ENCODE measurements around the gene SLCO1B1.
"Not testable (repeated sequence)": the region's sequence is repeated elsewhere in the genome, so short reads cannot be mapped to it uniquely, and the experiment has no call there.

Gene SLCO1B1

DNA sequence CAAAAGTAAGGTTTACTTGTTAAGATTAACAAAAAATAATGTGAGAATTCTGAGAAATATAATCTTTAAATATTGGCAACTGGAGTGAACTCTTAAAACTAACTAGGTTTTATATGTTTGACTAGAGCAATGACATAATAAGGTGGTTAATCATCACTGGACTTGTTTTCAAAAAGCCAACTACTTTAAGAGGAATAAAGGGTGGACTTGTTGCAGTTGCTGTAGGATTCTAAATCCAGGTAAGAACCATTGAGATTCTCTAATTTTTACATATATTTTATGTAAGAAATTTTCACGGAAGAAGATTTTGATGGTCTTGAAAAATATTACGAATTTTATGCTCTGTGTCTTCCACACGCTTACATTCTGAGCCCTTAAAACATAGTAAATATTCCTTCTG, at the start of gene SLCO1B1:
Gene SLCO1B1 (plus strand): TSS at position 197 of the 400 bp plus-strand sequence. CDS start 10,381 bp downstream, outside the sequence.
- DNase-seq (ENCODE audit: low read depth, low spot score) = no peak

- DNase-seq (ENCODE audit: low read depth, low spot score) = not testable (repeated sequence)
Observed at GRCh38 chr12:21084753-21085152, 46.2 kb upstream of the SLCO1B1 start.

GRCh38 chr12:21111732-21112131, 19.3 kb upstream of the SLCO1B1 start:
- DNase-seq (ENCODE audit: low read depth, low spot score) = no peak

- no peak for DNase-seq (ENCODE audit: low read depth, low spot score)
Observed at GRCh38 chr12:21113266-21113665, 17.7 kb upstream of the SLCO1B1 start.

GRCh38 chr12:21117995-21118394, 13.0 kb upstream of the SLCO1B1 start:
- no peak for DNase-seq (ENCODE audit: low read depth, low spot score)

DNA sequence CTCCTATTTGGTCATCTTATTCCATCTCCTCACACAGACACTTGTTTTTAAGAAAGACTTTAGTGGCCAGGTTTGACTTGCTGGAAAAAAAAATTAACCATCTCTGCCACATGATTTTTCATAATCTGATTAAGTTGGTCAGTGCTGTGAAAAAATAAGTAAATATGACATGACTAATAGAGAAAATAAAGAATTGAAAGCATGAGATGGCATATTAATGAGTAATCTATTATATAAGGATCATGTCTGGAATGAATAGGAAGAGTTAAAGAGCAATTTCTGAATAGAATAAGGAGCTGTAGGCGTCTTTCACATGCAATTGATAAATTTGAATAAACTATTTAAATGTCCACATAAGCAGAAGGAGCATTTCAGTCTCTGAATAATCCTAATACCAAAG, 12.2 kb upstream of the SLCO1B1 start:
- DNase-seq (ENCODE audit: low read depth, low spot score) = no peak

DNA sequence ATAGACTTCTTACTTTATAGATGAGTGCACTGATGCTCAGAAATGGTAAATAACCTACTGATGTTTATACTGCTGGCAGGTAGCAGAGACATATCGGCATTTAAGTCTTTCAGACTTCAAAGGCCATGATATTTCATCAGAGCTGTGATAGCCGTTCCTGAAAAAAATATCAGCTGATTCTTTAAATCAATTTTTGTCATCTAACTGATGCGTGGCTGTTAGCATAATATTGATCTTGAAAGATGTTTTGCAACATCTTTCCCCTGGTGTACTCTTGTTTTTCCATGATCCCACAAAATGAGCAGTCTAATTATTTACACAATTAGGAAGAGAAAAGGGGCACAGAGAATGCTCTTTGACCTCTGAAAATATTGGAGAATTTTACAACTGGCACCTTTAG, 1.6 kb upstream of the SLCO1B1 start:
- no peak for DNase-seq (ENCODE audit: low read depth, low spot score)

DNA sequence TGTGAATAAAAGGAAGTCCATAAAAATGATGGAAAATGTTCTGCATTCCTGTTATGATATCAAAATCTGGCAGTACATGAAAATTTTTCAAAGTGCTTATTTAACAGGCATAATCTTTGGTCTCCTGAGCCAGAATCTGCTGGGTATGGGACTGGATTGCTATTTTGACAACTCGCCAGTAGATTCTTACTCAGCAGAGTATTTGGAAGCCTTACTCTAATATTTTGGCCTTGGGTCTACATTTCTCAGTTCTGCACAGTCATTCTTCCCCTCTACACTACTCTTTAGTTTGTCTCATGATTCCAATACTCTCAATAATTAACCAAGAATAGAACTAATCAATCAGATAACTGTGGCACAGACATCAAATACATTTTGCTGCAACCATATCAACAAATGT, 1.1 kb upstream of the SLCO1B1 start:
- no peak for DNase-seq (ENCODE audit: low read depth, low spot score)

DNA sequence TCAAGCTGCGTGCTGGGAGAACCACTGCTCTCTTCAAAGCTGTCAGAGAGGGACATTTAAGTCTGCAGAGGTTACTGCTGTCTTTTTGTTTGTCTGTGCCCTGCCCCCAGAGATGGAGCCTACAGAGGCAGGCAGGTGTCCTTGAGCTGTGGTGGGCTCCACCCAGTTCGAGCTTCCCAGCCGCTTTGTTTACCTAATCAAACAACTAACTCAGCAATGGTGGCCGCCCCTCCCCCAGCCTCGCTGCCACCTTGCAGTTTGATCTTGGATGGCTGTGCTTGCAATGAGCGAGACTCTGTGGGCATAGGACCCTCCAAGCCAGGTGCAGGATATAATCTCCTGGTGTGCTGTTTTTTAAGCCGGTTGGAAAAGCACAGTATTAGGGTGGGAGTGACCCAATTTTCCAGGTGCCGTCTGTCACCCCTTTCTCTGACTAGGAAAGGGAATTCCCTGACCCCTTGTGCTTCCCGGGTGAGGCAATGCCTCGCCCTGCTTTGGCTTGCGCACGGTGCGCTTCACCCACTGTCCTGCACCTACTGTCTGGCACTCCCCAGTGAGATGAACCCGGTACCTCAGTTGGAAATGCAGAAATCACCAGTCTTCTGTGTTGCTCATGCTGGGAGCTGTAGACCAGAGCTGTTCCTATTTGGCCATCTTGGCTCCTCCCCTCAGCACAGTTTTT, 6.5 kb downstream of the SLCO1B1 start:
- not testable (repeated sequence) for DNase-seq (ENCODE audit: low read depth, low spot score)

GRCh38 chr12:21138016-21138415, 7.0 kb downstream of the SLCO1B1 start:
- no peak for DNase-seq (ENCODE audit: low read depth, low spot score)

DNA sequence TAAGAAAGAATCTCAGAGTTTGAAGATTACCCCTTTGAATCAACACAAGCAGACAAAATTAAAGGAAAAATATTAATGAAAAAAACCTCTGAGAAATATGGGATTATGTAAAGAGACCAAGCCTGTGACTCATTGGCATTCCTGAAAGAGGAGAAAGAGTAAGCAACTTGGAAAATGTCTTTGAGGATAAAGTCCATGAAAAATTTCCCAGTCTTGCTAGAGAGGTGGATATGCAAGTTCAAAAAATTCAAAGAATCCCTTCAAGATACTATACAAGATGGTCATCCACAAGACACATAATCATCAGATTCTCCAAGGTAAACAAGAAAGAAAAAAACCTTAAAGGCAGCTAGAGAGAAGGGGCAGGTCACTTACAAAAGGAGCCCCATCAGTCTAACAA, 13.3 kb downstream of the SLCO1B1 start:
- DNase-seq (ENCODE audit: low read depth, low spot score) = no peak

GRCh38 chr12:21149861-21150260, 18.9 kb downstream of the SLCO1B1 start:
- not testable (repeated sequence) for DNase-seq (ENCODE audit: low read depth, low spot score)

- no peak for DNase-seq (ENCODE audit: low read depth, low spot score)
Observed at GRCh38 chr12:21151184-21151583, 20.2 kb downstream of the SLCO1B1 start.

DNA sequence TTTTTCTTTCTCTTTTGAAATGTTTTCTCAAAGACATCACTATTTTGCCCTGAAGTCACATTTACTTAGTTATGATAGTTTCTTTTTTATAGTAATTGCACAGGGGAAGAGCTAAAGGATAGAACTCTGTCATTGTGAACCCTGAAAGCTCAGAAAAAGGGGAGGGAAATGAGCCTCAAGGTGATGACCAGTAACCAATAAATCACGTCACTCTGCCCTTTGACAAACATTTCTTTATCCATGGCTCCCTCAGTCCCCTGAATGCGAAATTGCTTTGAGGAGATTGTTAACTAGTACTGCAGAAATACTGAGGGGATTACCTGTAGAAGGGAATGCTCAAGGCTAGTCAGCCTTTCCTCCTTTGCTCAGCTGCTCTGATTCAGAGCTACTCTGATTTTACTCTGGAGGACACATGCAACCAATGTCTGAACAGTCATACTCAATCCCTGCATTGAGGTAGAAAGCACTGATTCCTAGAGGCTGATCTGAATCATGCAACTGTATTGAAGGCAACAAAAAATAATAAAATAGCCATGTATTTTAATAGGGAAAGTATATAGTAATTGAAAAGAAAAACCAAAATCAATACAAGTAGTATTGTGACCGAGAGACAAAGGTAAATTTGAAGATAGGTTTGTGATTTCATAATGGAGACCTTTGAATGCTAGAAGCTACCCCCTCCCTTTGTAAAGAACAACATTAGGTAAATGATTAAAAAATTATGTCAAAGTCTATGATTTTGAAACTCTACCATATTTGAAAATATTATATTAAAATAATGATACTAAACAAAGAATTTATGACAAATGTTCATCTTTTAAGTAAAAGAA, 24.7 kb downstream of the SLCO1B1 start:
- no peak for DNase-seq (ENCODE audit: low read depth, low spot score)

DNA sequence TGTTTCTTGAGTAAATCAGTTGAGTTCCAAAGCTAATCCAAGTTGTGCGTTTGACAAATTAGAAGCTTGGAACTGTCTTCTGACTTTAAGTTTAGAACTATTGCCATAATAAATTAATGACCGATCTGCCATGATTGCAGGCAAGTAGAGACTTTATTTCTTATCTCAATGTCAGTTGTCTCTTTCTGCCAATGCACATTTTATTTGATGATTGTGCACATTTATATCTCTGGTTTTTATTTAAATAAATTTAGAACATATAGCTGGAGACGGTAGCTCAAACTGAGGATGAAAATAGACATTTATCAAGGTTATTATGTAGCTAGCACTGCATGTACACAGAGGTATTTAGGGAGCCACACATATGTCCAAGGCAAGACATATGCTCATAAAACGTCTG, 34.1 kb downstream of the SLCO1B1 start:
- DNase-seq (ENCODE audit: low read depth, low spot score) = no peak

- DNase-seq (ENCODE audit: low read depth, low spot score) = no peak
Observed at GRCh38 chr12:21169878-21170472, 39.0 kb downstream of the SLCO1B1 start.

DNA sequence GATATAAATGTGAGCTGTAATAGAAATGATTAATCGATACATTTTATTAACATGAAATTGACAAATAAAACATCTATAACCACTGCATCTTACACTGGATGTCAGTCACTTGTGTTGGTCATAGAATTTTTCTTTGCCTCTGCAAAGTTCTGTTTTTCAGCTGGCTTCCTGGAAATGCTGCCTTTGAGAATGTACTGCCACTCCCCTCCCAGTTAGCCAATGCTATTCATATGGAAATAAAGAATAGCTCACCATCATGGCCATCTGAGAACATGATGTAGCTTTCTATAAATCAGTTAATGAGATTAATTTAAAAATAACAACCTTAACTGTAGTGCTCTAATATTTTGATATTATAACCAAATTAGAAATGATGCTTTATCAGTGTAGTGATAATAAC, 41.1 kb downstream of the SLCO1B1 start:
- DNase-seq (ENCODE audit: low read depth, low spot score) = no peak

GRCh38 chr12:21183721-21184275, 52.8 kb downstream of the SLCO1B1 start:
- DNase-seq (ENCODE audit: low read depth, low spot score) = no peak

DNA sequence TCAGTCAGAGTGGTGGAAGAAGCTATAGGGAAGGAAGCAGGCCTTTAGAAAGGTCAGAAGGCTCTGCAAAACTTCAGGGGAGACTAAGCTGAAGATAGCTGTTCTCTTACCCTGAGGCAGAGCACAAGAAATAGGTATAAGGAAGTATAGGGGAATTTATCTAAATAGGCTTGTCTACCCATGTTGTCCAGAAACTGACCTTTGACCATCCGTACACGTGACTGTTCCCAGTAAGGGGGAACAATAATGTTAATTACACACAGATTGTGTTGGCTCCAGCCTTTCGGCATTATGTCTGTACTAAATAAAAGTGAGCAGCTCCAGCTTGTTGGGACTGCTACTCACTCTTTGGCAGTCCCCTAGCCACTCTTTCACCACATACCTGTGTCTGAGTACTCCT, 59.0 kb downstream of the SLCO1B1 start:
- DNase-seq (ENCODE audit: low read depth, low spot score) = no peak

- DNase-seq (ENCODE audit: low read depth, low spot score) = not testable (repeated sequence)
Observed at GRCh38 chr12:21214433-21214832, 83.4 kb downstream of the SLCO1B1 start.

- no peak for DNase-seq (ENCODE audit: low read depth, low spot score)
Observed at GRCh38 chr12:21219206-21219605, 88.2 kb downstream of the SLCO1B1 start.

- no peak for DNase-seq (ENCODE audit: low read depth, low spot score)
Observed at GRCh38 chr12:21220266-21220665, 89.3 kb downstream of the SLCO1B1 start.
